SU-DHL-6 (cell line): ENCODE results near the gene SLC25A34.

Experiments used
- H2AFZ ChIP-seq: fragments of 200-600 bp; sonication (generic); 2 replicates; pipeline ENCODE4 v1.6.1; 2014; ENCODE audit warnings: low read depth, mild to moderate bottlenecking, moderate library complexity, mixed read lengths, antibody characterized with exemption, low read length; ENCODE audit not compliant: severe bottlenecking
- H3F3A ChIP-seq: fragments of 200-600 bp; shearing (Covaris generic); 2 replicates; pipeline ENCODE4 v1.6.0; 2016; ENCODE audit warnings: antibody characterized with exemption, mild to moderate bottlenecking; ENCODE audit not compliant: insufficient read depth
- H3K27ac ChIP-seq: fragments of 200-600 bp; sonication (generic); 2 replicates; pipeline ENCODE4 v1.5.1; 2016; ENCODE audit warnings: low read depth, mild to moderate bottlenecking, low read length, moderate library complexity, mixed read lengths
- H3K27me3 ChIP-seq: fragments of 200-600 bp; sonication (generic), shearing (Covaris generic); 2 replicates; pipeline ENCODE4 v1.6.0; 2014; ENCODE audit warnings: mild to moderate bottlenecking, low read length
- H3K36me3 ChIP-seq: fragments of 200-600 bp; sonication (generic); 2 replicates; pipeline ENCODE4 v1.6.1; 2014; ENCODE audit warnings: mild to moderate bottlenecking, low read length, mixed read lengths
- H3K4me2 ChIP-seq: fragments of 300-600, 200-600 bp; shearing (Covaris generic), sonication (generic); 2 replicates; pipeline ENCODE4 v1.6.0; 2014; ENCODE audit warnings: low read length, low read depth, mild to moderate bottlenecking; ENCODE audit not compliant: poor library complexity, severe bottlenecking
- H3K4me3 ChIP-seq: fragments of 200-600 bp; sonication (generic); 2 replicates; pipeline ENCODE4 v1.5.1; 2014; ENCODE audit warnings: antibody characterized with exemption, low read length, mild to moderate bottlenecking, mixed read lengths; ENCODE audit not compliant: insufficient read depth, poor library complexity, severe bottlenecking
- H3K79me2 ChIP-seq: fragments of 200-600 bp; sonication (generic); 2 replicates; pipeline ENCODE4 v1.6.1; 2014; ENCODE audit warnings: mild to moderate bottlenecking, low read length, moderate library complexity; ENCODE audit not compliant: insufficient read depth
- H3K9ac ChIP-seq: fragments of 200-600 bp; sonication (generic); 2 replicates; pipeline ENCODE4 v1.7.0; 2014; ENCODE audit warnings: mild to moderate bottlenecking, low read length
- H3K9me2 ChIP-seq: fragments of 200-600 bp; sonication (generic); replicated peaks from 2 replicates; pipeline ENCODE4 v1.6.1; 2014; ENCODE audit warnings: low read length; ENCODE audit not compliant: insufficient read depth
- H3K9me3 ChIP-seq: fragments of 200-600 bp; sonication (generic); 2 replicates; pipeline ENCODE4 v1.6.1; 2014; ENCODE audit warnings: low read length, mixed read lengths; ENCODE audit not compliant: insufficient read depth
- H4K20me1 ChIP-seq: fragments of 200-600 bp; sonication (generic); 2 replicates; pipeline ENCODE4 v1.6.1; 2014; ENCODE audit warnings: low read depth, mild to moderate bottlenecking, antibody characterized with exemption, low read length, moderate library complexity, mixed read lengths
- EZH2phosphoT487 ChIP-seq: fragments of 200-600 bp; sonication (generic), shearing (Covaris generic); conservative IDR thresholded peaks from 2 replicates; pipeline ENCODE4 v1.6.1; 2018; ENCODE audit warnings: mild to moderate bottlenecking, antibody characterized with exemption, low read length, moderate library complexity, mixed read lengths
- TF ChIP-seq, protein P1 (sequence below): fragments of 200-600 bp; sonication (generic); IDR thresholded peaks from one replicate; pipeline ENCODE4 v1.5.1; 2017; ENCODE audit warnings: antibody characterized with exemption, mild to moderate bottlenecking, low read length, moderate library complexity; ENCODE audit not compliant: insufficient read depth, poor library complexity, severe bottlenecking

SLC25A34 gene

GRCh38 chr1:15765495-15766194 lies 29.6 kb downstream of the SLC25A34 start:
- Histone ChIP-seq H4K20me1 (no peaks in the 10 kb centered on the region), H3F3A (no peaks in the 10 kb centered on the region), H3K4me2 (no peak overlapping the region), H3K79me2 (no peaks in the 10 kb centered on the region), H3K9me3 (no peaks in the 10 kb centered on the region), H3K36me3 (no peaks in the 10 kb centered on the region), H2AFZ (no peak overlapping the region), H3K9me2 (no peaks in the 10 kb centered on the region), H3K4me3 (no peak overlapping the region), H3K27ac (no peak overlapping the region), H3K27me3 (no peaks in the 10 kb centered on the region), H3K9ac (no peak overlapping the region)
- no peak for TF ChIP-seq EZH2phosphoT487
- TF ChIP-seq, protein P1, sequence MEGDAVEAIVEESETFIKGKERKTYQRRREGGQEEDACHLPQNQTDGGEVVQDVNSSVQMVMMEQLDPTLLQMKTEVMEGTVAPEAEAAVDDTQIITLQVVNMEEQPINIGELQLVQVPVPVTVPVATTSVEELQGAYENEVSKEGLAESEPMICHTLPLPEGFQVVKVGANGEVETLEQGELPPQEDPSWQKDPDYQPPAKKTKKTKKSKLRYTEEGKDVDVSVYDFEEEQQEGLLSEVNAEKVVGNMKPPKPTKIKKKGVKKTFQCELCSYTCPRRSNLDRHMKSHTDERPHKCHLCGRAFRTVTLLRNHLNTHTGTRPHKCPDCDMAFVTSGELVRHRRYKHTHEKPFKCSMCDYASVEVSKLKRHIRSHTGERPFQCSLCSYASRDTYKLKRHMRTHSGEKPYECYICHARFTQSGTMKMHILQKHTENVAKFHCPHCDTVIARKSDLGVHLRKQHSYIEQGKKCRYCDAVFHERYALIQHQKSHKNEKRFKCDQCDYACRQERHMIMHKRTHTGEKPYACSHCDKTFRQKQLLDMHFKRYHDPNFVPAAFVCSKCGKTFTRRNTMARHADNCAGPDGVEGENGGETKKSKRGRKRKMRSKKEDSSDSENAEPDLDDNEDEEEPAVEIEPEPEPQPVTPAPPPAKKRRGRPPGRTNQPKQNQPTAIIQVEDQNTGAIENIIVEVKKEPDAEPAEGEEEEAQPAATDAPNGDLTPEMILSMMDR = no peak

GRCh38 chr1:15767941-15768340 lies 31.9 kb downstream of the SLC25A34 start:
- TF ChIP-seq, protein P1 = no peak
- no peak for TF ChIP-seq EZH2phosphoT487
- no peaks in the 10 kb centered on the region for H3K27me3 ChIP-seq
- H3F3A ChIP-seq = no peaks in the 10 kb centered on the region
- no peaks in the 10 kb centered on the region for H3K79me2 ChIP-seq
- H3K36me3 ChIP-seq = no peaks in the 10 kb centered on the region
- H3K9me2 ChIP-seq = no peaks in the 10 kb centered on the region
- H3K4me3 ChIP-seq = no peak overlapping the region
- no peak overlapping the region for H3K4me2 ChIP-seq
- no peaks in the 10 kb centered on the region for H4K20me1 ChIP-seq
- H2AFZ ChIP-seq = no peak overlapping the region
- no peaks in the 10 kb centered on the region for H3K9me3 ChIP-seq
- H3K27ac ChIP-seq = no peak overlapping the region
- no peak overlapping the region for H3K9ac ChIP-seq

DNA sequence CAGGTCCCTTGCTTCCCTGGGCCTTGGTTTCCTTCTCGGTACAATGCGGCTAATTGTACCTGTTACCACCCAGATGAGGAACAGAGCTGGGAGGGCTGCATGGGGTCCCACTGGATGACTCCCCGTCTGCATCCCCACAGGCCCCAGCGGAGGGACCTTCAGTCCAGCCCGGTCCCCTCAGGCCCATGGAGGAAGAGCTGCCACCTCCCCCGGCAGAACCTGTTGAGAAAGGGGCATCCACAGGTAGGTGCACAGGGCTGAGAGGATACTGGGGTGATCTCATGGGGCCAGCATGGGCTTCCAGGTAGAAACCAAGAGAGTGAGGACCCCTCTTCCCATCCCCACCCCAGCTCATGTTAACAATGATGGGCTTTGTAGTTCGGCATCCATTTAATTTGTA lies 32.3 kb downstream of the SLC25A34 start:
- no peak overlapping the region for H3K4me3 ChIP-seq
- no peaks in the 10 kb centered on the region for H3F3A ChIP-seq
- H3K27ac ChIP-seq = no peak overlapping the region
- H3K27me3 ChIP-seq = no peaks in the 10 kb centered on the region
- H2AFZ ChIP-seq = no peak overlapping the region
- no peak for TF ChIP-seq EZH2phosphoT487
- TF ChIP-seq, protein P1 = no peak
- no peaks in the 10 kb centered on the region for H3K9me3 ChIP-seq
- H3K79me2 ChIP-seq = no peaks in the 10 kb centered on the region
- no peaks in the 10 kb centered on the region for H3K9me2 ChIP-seq
- no peaks in the 10 kb centered on the region for H4K20me1 ChIP-seq
- no peaks in the 10 kb centered on the region for H3K36me3 ChIP-seq
- H3K9ac ChIP-seq = no peak overlapping the region
- no peak overlapping the region for H3K4me2 ChIP-seq
